Heart right ventricle (tissue), 16 donors: ENCODE results near the gene KLHL25. TPM values are rescaled to one million over a fixed set of nuclear protein-coding genes. Genes with fewer than 3 reads are reported as not detected.

ENCODE experiments used
- ATAC-seq, 8 donors: fragments of 200-7000 bp; cut with Tn5 transposase; one replicate each; pipeline ENCODE4 v1.9.1; 2020; ENCODE audit warnings: mild to moderate bottlenecking in 8 of 8, moderate library complexity in 8 of 8, moderate number of reproducible peaks in 1 of 8
- DNase-seq, 2 donors: peaks; one replicate each; pipeline ENCODE4 v3.0.0-alpha.2; 2020
- H3K27ac ChIP-seq, 10 donors: fragments of 200-600 bp; sonication (generic) in 2 of 10; one replicate each; pipeline versions ENCODE4 v1.5.0 to v1.8.0; 2020 to 2022; ENCODE audit warnings: mild to moderate bottlenecking in 3 of 10
- H3K27me3 ChIP-seq, 7 donors: fragments of 200-600 bp; one replicate each; pipeline ENCODE4 v1.8.0; 2021 to 2022; ENCODE audit warnings: mild to moderate bottlenecking in 2 of 7
- H3K36me3 ChIP-seq, 9 donors: fragments of 200-600 bp; sonication (generic) in 1 of 9; one replicate each; pipeline versions ENCODE4 v1.5.0 to v1.8.0; 2020 to 2022; ENCODE audit warnings: mild to moderate bottlenecking in 2 of 9
- H3K4me1 ChIP-seq, 9 donors: fragments of 200-600 bp; sonication (generic) in 1 of 9; one replicate each; pipeline versions ENCODE4 v1.5.0 to v1.8.0; 2020 to 2022; ENCODE audit warnings: mild to moderate bottlenecking in 4 of 9
- H3K4me3 ChIP-seq, 10 donors: fragments of 200-600 bp; sonication (generic) in 2 of 10; one replicate each; pipeline versions ENCODE4 v1.5.0 to v1.8.0; 2020 to 2022; ENCODE audit warnings: mild to moderate bottlenecking in 7 of 10, moderate library complexity in 2 of 10
- H3K9me3 ChIP-seq, 11 donors: fragments of 200-600 bp in 10 of 11; sonication (generic) in 2 of 11; one replicate each; pipeline versions ENCODE4 v1.5.0 to v1.8.0; 2013 to 2022; ENCODE audit warnings: mild to moderate bottlenecking in 2 of 11, control low read depth in 1 of 11, moderate library complexity in 1 of 11
- CTCF ChIP-seq, 9 donors: fragments of 200-600 bp; sonication (generic) in 2 of 9; IDR thresholded peaks; one replicate each; pipeline versions ENCODE4 v1.5.0 to v1.8.0; 2021 to 2022; ENCODE audit warnings: antibody characterized with exemption in 9 of 9, mild to moderate bottlenecking in 5 of 9, moderate library complexity in 1 of 9
- WGBS, 2 donors: extraction: QIAGEN DNeasy Blood & Tissue Kit; methylation state at CpG; one replicate each; pipeline ENCODE4 v1.1.7; 2013; ENCODE audit warnings: inconsistent platforms in 1 of 2; 5-methylcytosine and 5-hydroxymethylcytosine counted together
- intact Hi-C, 10 donors: fragments of 100-400 bp; cut with DNase I; formaldehyde crosslinking; loops; one replicate each; pipeline versions ENCODE4 v1.11.1 to v1.14.2; 2022
- polyA plus RNA-seq, 2 donors: library from polyadenylated mRNA; stranded (reverse); fragments of 200-250 nt; gene quantifications; one replicate each; pipeline ENCODE4 v1.2.3, GENCODE V29; 2013
- total RNA-seq, 10 donors: library from RNA; stranded (reverse); fragmentation: NEBNext Ultra II Directional in 3 of 10; extraction: Animal tissue kit (Norgen Biotek cat#: 25700) in 3 of 10; gene quantifications; one replicate each; pipeline versions ENCODE4 v1.2.1 to v1.2.4, GENCODE V29; 2021 to 2023
- donor health status: Arrhythmogenic right ventricular cardiomyopathy.
- donor health status: ischemic (EF 13 %, LVEDD 7.1; RV severe dilation, severe dysfunction).
- donor health status: healthy with polysubstance abuse.
- donor health status: DM: no; HTN: yes; CAD: no.
- donor health status: DM: no; HTN: no; CAD: no.
- donor health status: ischemic (EF 25% LVEDD 6.9; RV normal size, moderate dysfunction).
- donor health status: ischemic (EF 25% LVEDD 5.7; RV mildly dilated, moderate dysfunction).
- donor health status: healthy.
- donor health status: DM: yes; HTN: yes; CAD: no.
- donor health status: Ischemic cardiomyopathy.
- donor health status: ischemic (EF 35%, LVEDD 5.7; RV mildly dilated, moderate dysfunction).
- donor health status: nonischemic (EF 11% LVEDD 7.7; RV severe dilation, severe dysfunction).
- donor health status: DM: yes; HTN: yes; CAD: no.
- donor health status: PGD.
- donor health status: ischemic (EF 29% LVEDD 5.4; RV normal size, mild dysfunction).
- donor health status: nonischemic (EF 23%, LVEDD 6.1; RV moderate dilation, normal function).

KLHL25 gene
- total and polyA plus RNA-seq, 12 donors = 1.9 to 9.2 (median 3.2) TPM

- Histone ChIP-seq H3K4me3 (no peak overlapping the region), H3K27me3 (no peaks in the 10 kb centered on the region), H3K9me3 (no peaks in the 10 kb centered on the region), H3K27ac (no peak overlapping the region), H3K36me3 (no peaks in the 10 kb centered on the region), H3K4me1 (peaks cover 3 to 49% (median 31%) of the 10 kb centered on the region in 9 donors)
- 91 to 100% methylated on average over 1 of the region's 1 CpG for WGBS, 2 donors
- intact Hi-C loops = no loop called here
- no peak for ATAC-seq
- DNase-seq = no peak
- TF ChIP-seq CTCF (IDR thresholded peaks at IDR 0.05) = no peak
Observed at GRCh38 chr15:85779249-85779648, 15.5 kb downstream of the KLHL25 start.

- TF ChIP-seq CTCF (IDR thresholded peaks at IDR 0.05) = no peak
- H3K27me3 ChIP-seq = no peaks in the 10 kb centered on the region
- intact Hi-C loops = no loop called here
- peaks cover 3 to 49% (median 31%) of the 10 kb centered on the region in 9 donors for H3K4me1 ChIP-seq
- no peak for DNase-seq
- no peaks in the 10 kb centered on the region for H3K36me3 ChIP-seq
- WGBS, 2 donors = 46 to 64% methylated on average over 10 of the region's 10 CpGs
- no peak overlapping the region for H3K4me3 ChIP-seq
- no peaks in the 10 kb centered on the region for H3K9me3 ChIP-seq
- ATAC-seq = peak; percentile 60 to 93 (median 82)
- H3K27ac ChIP-seq = peak overlapping the region in 9 of 10 donors; percentile 2 to 63 (median 39)
Observed at GRCh38 chr15:85778107-85778776, 16.5 kb downstream of the KLHL25 start.

GRCh38 chr15:85777250-85778106 is 17.2 kb downstream of the KLHL25 start:
- peak overlapping the region in 9 of 10 donors; percentile 2 to 63 (median 39) for H3K27ac ChIP-seq
- no peaks in the 10 kb centered on the region for H3K9me3 ChIP-seq
- no peak for TF ChIP-seq CTCF (IDR thresholded peaks at IDR 0.05)
- DNase-seq (no peak), ATAC-seq (peak in 2 of 8 donors; percentile 23)
- H3K27me3 ChIP-seq = no peaks in the 10 kb centered on the region
- WGBS, 2 donors = 70 to 76% methylated on average over 18 of the region's 18 CpGs
- H3K36me3 ChIP-seq = no peaks in the 10 kb centered on the region
- H3K4me1 ChIP-seq = peaks cover 4 to 57% (median 37%) of the 10 kb centered on the region in 9 donors
- intact Hi-C loops = no loop called here
- H3K4me3 ChIP-seq = no peak overlapping the region

- Histone ChIP-seq H3K4me3 (no peak overlapping the region), H3K27ac (no peak overlapping the region), H3K9me3 (no peaks in the 10 kb centered on the region), H3K4me1 (peaks cover 11 to 55% (median 37%) of the 10 kb centered on the region in 9 donors), H3K27me3 (no peaks in the 10 kb centered on the region), H3K36me3 (no peaks in the 10 kb centered on the region)
- TF ChIP-seq CTCF (IDR thresholded peaks at IDR 0.05) = no peak
- DNase-seq = no peak
- no peak for ATAC-seq
- WGBS, 2 donors = 94 to 96% methylated on average over 10 of the region's 10 CpGs
- intact Hi-C loops = no loop called here
Observed at GRCh38 chr15:85773970-85774369, 20.8 kb downstream of the KLHL25 start.
